HG02798 (cell line): ENCODE results near the gene TENT4B.

Experiments used
- ATAC-seq: cut with Tn5 transposase; IDR thresholded peaks from one replicate; pipeline ENCODE4 v1.9.1; 2021; ENCODE audit warnings: mild to moderate bottlenecking; ENCODE audit not compliant: unreplicated experiment, poor library complexity

Gene TENT4B

DNA sequence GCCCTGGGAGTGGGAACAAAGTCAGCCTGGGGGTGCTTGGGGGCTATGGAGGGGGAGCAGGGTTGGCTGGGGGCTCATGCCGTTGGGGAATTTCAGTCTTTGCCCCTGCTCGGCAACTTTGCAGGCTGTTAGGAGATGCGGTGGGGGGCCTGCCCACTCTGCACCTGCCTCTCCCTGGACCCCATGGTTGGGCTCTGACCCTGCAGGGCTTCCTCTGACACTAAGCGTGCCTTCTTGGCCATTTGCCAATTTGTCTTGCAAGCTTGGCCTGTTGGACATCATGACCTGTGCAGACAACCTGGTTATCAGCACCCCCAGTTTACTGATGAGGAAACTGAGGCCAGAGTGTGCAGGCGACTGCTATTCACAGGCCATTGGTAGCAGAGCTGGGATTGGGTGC, 127.8 kb downstream of the TENT4B start:
- ATAC-seq: no peak
